ENCODE data around the gene CRMP1.

- TF ChIP-seq CTCF (IDR thresholded peaks at IDR 0.05) (no peak), POLR2A (IDR thresholded peaks at IDR 0.05) (no peak), EP300 (IDR thresholded peaks at IDR 0.05) (no peak)
Observed at GRCh38 chr4:5941601-5942000, 48.7 kb upstream of the CRMP1 start.

Data from gastroesophageal sphincter (tissue), 3 donors.